Measurements from ENCODE around the gene HSFX1. TPM values are rescaled to one million over a fixed set of nuclear protein-coding genes. Genes with fewer than 3 reads are reported as not detected.

HSFX1 gene
- total RNA-seq, 1 donor from 2014 or later, result 1.9 TPM

- DNase-seq (no peak), ATAC-seq (ENCODE audit: poor library complexity) (no peak)
- intact Hi-C loops (cut with DNase I), result no loop called here
Observed at GRCh38 chrX:149799938-149800337, 26.1 kb downstream of the HSFX1 start.

GRCh38 chrX:149803458-149804062 lies 29.7 kb downstream of the HSFX1 start:
- DNase-seq (no peak), ATAC-seq (ENCODE audit: poor library complexity) (no peak)
- intact Hi-C loops (cut with DNase I), result no loop called here

DNA sequence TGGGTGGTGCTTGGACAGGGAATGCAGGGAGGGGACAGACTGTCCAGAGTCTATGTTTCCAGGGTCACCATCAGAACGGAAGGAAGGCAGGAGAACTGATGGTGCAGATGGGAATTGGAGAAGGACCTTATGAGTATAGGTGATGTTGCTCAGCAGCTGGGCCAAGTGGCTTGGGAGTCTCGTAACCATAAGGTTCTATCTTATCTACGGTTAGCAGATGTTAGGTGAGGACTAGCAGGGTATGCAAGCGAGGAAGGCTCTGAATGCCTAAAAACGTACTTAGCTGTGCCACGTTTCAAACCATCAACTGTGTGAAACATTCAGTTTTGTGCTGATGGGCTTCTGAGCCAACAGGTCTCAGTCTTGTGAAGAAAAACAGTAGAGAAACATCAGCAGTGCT lies 30.2 kb downstream of the HSFX1 start:
- ATAC-seq (ENCODE audit: poor library complexity) (no peak), DNase-seq (no peak)
- intact Hi-C loops (cut with DNase I), result no loop called here

DNA sequence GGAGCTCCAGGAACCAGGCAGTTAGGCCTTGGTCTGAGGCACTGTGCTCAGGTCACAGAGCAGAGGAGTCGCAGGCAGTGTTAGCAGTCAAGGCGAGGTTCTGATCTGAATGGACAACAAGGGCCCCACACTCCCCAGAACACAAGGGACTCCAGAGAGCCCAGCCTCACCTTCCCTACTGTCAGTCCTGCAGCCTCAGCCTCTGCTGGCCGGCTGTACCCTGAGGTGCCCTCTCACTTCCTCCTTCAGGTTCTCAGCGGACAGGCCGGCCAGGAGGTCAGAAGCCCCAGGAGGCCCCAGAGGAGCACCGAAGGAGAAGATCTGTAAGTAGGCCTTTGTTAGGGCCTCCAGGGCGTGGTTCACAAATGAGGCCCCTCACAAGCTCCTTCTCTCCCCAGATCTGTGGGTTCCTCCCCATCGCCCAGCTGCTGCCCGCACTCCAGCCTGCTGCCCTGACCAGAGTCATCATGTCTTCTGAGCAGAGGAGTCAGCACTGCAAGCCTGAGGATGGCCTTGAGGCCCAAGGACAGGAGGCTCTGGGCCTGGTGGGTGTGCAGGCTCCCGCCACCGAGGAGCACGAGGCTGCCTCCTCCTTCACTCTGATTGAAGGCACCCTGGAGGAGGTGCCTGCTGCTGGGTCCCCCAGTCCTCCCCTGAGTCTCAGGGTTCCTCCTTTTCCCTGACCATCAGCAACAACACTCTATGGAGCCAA lies 34.0 kb downstream of the HSFX1 start:
- ATAC-seq (ENCODE audit: poor library complexity) (no peak), DNase-seq (no peak)
- intact Hi-C loops (cut with DNase I), result no loop called here

DNA sequence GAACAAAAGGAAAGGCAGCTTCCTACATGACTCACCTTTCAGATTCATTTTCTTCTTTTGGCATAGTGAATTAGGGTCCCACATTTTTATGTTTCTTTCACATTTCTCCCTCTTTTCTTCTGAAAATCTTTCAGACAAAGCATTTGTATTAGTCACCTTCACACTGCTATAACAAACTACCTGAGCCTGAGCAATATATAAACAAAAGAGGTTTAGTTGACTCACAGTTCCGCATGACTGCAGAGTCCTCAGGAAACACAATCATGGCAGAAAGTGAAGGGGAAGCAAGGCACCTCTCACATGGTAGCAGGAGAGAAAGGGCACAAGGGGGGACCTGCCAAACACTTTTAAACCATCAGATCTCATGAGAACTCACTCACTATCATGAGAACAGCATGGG lies 44.8 kb downstream of the HSFX1 start:
- intact Hi-C loops (cut with DNase I), result no loop called here
- no peak for DNase-seq
- no peak for ATAC-seq (ENCODE audit: poor library complexity)

DNA sequence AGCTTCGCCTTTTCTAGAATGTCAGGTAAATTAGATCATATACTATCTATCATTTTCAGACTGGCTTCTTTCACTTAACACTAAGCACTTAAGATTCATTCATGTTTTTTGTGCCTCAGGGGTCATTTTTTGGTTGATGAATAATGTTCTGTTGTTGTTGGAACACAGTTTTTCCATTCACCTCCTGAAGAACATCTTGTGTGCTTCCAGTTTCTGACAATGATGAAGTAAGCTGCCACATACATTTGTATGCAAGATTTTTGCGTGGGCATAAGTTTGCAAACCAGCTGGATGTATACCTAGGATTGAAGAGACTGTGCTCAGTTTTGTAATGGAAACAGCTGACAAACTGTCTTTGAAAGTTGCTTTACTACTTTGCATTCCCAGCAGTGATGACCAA lies 45.5 kb downstream of the HSFX1 start:
- no peak for ATAC-seq (ENCODE audit: poor library complexity)
- no peak for DNase-seq
- intact Hi-C loops (cut with DNase I), result no loop called here

- DNase-seq (no peak), ATAC-seq (ENCODE audit: poor library complexity) (no peak)
- intact Hi-C loops (cut with DNase I), result no loop called here
Observed at GRCh38 chrX:149825424-149825823, 51.6 kb downstream of the HSFX1 start.

Other genes with a start within 250 kb of the HSFX1 start
- 26.9 TPM for gene EOLA1, start 233.1 kb upstream of the HSFX1 start, total RNA-seq
- gene HSFX3, start 224.1 kb upstream of the HSFX1 start, total RNA-seq, result not detected
- not detected for gene MAGEA9B, start 186.6 kb upstream of the HSFX1 start, total RNA-seq
- gene HSFX2, start 178.8 kb upstream of the HSFX1 start, total RNA-seq, result not detected
- 28.9 TPM for gene TMEM185A, start 142.3 kb upstream of the HSFX1 start, total RNA-seq
- gene MAGEA11, start 62.0 kb upstream of the HSFX1 start, total RNA-seq, result not detected
- gene MAGEA9, start 7.9 kb downstream of the HSFX1 start, total RNA-seq, result not detected
- not detected for gene MAGEA8, start 107.1 kb downstream of the HSFX1 start, total RNA-seq
- not detected for gene HSFX4, start 155.5 kb downstream of the HSFX1 start, total RNA-seq
- 21.8 TPM for gene EOLA2, start 164.4 kb downstream of the HSFX1 start, total RNA-seq

Data from Right ventricle myocardium superior (tissue), 1 donor.